HG03095 (cell line): ENCODE data around the gene ADGRG4.

Experiments
- ATAC-seq: cut with Tn5 transposase; IDR thresholded peaks from one replicate; pipeline ENCODE4 v1.9.1; 2021; ENCODE audit warnings: moderate library complexity; ENCODE audit not compliant: unreplicated experiment

Gene ADGRG4

DNA sequence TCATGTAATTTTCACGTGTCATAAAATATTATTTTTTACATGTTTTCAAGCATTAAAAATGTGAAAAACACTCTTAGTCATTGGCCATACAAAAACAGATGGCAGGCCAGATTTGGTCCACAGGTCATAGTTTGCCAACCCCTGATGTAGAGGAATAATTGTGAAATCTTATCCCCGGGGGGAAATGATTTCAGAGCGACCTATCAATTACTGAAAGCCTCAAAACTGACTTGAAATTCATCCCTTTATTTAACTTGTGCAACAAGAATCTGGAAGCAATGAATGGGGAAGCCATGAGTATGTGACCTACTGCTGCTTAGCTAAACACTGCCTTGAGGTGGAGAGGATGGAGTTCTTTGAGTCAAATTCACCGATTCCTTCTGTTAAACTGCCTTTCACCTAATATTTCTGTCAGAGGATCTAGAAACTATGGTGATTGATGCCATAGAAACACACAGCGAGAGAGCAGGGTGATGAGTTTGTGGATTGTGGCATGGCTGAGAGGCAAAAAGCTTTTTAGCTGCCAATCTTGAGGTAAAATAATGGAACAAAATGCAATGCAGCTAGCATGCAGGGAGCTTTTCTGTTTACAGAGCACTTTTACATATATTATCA lies 156.6 kb downstream of the ADGRG4 start:
- ATAC-seq: no peak

DNA sequence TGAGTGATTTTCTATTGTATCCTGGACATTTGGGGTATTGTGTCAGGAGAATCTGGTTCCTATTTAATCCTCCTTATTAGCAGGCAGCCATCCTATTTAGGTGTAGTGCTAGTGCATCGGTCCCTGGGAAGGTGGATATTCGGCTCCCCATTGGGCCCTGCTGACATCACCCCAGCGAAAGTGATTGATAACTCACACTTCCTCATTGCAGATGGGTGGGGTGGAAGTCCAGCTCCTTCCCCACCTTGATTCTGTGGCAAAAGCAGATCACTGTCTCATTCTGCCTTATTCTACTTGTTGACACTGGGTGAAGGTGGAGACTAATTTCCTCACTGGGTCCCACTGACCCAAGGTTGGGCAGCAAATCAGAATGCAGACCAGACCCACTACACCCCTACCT lies 163.8 kb downstream of the ADGRG4 start:
- no peak for ATAC-seq
